Measurements from ENCODE around the gene PAQR8. TPM values are rescaled to one million over a fixed set of nuclear protein-coding genes. Genes with fewer than 3 reads are reported as not detected.

PAQR8 gene
- polyA plus RNA-seq, 1 donor from 2014 or later = 1.8 TPM

GRCh38 chr6:52368002-52368401, 6.1 kb downstream of the PAQR8 start:
- Histone ChIP-seq H3K79me2 (replicated peaks; ENCODE audit: insufficient read depth, low read length) (no peaks in the 10 kb centered on the region), H2AFZ (ENCODE audit: low read depth, low read length) (no peak overlapping the region), H3K9ac (ENCODE audit: low read length) (no peak overlapping the region), H3K4me3 (ENCODE audit: low read length) (no peak overlapping the region), H3F3A (ENCODE audit: insufficient read depth, low read length, poor library complexity, severe bottlenecking) (no peaks in the 10 kb centered on the region), H3K27me3 (ENCODE audit: insufficient read depth, low read depth, low read length) (peaks cover 8% of the 10 kb centered on the region), H4K20me1 (ENCODE audit: insufficient read depth) (no peaks in the 10 kb centered on the region), H3K9me2 (ENCODE audit: insufficient read depth, low read length) (no peaks in the 10 kb centered on the region), H3K27ac (ENCODE audit: low read length) (no peak overlapping the region), H3K9me3 (ENCODE audit: low read length) (no peaks in the 10 kb centered on the region), H3K4me2 (ENCODE audit: low read length) (no peak overlapping the region), H3K36me3 (ENCODE audit: insufficient read depth, low read length) (no peaks in the 10 kb centered on the region)
- TF ChIP-seq EP300 (conservative IDR thresholded peaks at IDR 0.05; ENCODE audit: poor library complexity, severe bottlenecking) = no peak
- TF ChIP-seq TAF1 (IDR thresholded peaks at IDR 0.05; ENCODE audit: low read depth) = no peak
- TF ChIP-seq REST (IDR thresholded peaks at IDR 0.05; ENCODE audit: borderline replicate concordance) = no peak
- no peak for TF ChIP-seq RAD21 (conservative IDR thresholded peaks at IDR 0.05)
- TF ChIP-seq EZH2 (IDR thresholded peaks at IDR 0.05; ENCODE audit: borderline replicate concordance, insufficient read depth, low read length, poor library complexity, severe bottlenecking) = no peak
- no peak for TF ChIP-seq CTCF (IDR thresholded peaks at IDR 0.05; ENCODE audit: poor library complexity, severe bottlenecking)
- TF ChIP-seq MXI1 (conservative IDR thresholded peaks at IDR 0.05; ENCODE audit: poor library complexity, severe bottlenecking) = no peak
- TF ChIP-seq POLR2AphosphoS5 (IDR thresholded peaks at IDR 0.05) = no peak
- TF ChIP-seq SMC3 (conservative IDR thresholded peaks at IDR 0.05; ENCODE audit: poor library complexity) = no peak

GRCh38 chr6:52369234-52369633, 7.3 kb downstream of the PAQR8 start:
- H3K36me3 ChIP-seq (ENCODE audit: insufficient read depth, low read length) = no peaks in the 10 kb centered on the region
- H2AFZ ChIP-seq (ENCODE audit: low read depth, low read length) = no peak overlapping the region
- no peaks in the 10 kb centered on the region for H3K9me2 ChIP-seq (ENCODE audit: insufficient read depth, low read length)
- H3K27ac ChIP-seq (ENCODE audit: low read length) = no peak overlapping the region
- H3K9ac ChIP-seq (ENCODE audit: low read length) = no peak overlapping the region
- no peaks in the 10 kb centered on the region for H3F3A ChIP-seq (ENCODE audit: insufficient read depth, low read length, poor library complexity, severe bottlenecking)
- H3K9me3 ChIP-seq (ENCODE audit: low read length) = no peaks in the 10 kb centered on the region
- H3K4me3 ChIP-seq (ENCODE audit: low read length) = no peak overlapping the region
- H4K20me1 ChIP-seq (ENCODE audit: insufficient read depth) = no peaks in the 10 kb centered on the region
- TF ChIP-seq TAF1 (IDR thresholded peaks at IDR 0.05; ENCODE audit: low read depth) (no peak), EP300 (conservative IDR thresholded peaks at IDR 0.05; ENCODE audit: poor library complexity, severe bottlenecking) (no peak), EZH2 (IDR thresholded peaks at IDR 0.05; ENCODE audit: borderline replicate concordance, insufficient read depth, low read length, poor library complexity, severe bottlenecking) (no peak), POLR2AphosphoS5 (IDR thresholded peaks at IDR 0.05) (no peak), SMC3 (conservative IDR thresholded peaks at IDR 0.05; ENCODE audit: poor library complexity) (no peak), REST (IDR thresholded peaks at IDR 0.05; ENCODE audit: borderline replicate concordance) (no peak), RAD21 (conservative IDR thresholded peaks at IDR 0.05) (no peak), CTCF (IDR thresholded peaks at IDR 0.05; ENCODE audit: poor library complexity, severe bottlenecking) (no peak), MXI1 (conservative IDR thresholded peaks at IDR 0.05; ENCODE audit: poor library complexity, severe bottlenecking) (no peak)
- H3K4me2 ChIP-seq (ENCODE audit: low read length) = no peak overlapping the region
- no peaks in the 10 kb centered on the region for H3K79me2 ChIP-seq (replicated peaks; ENCODE audit: insufficient read depth, low read length)
- no peaks in the 10 kb centered on the region for H3K27me3 ChIP-seq (ENCODE audit: insufficient read depth, low read depth, low read length)
